Stimulated activated CD4-positive, alpha-beta T cell treated with anti-CD3 and anti-CD28 coated beads, Interleukin-12 subunit alpha, Interleukin-12 subunit beta, amount 100 ng/mL, for 4 hours (primary cell): ENCODE results near the gene PROC.

Experiments
- DNase-seq: peaks from one replicate; pipeline ENCODE4 v3.0.0-alpha.2; 2020

PROC gene

DNA sequence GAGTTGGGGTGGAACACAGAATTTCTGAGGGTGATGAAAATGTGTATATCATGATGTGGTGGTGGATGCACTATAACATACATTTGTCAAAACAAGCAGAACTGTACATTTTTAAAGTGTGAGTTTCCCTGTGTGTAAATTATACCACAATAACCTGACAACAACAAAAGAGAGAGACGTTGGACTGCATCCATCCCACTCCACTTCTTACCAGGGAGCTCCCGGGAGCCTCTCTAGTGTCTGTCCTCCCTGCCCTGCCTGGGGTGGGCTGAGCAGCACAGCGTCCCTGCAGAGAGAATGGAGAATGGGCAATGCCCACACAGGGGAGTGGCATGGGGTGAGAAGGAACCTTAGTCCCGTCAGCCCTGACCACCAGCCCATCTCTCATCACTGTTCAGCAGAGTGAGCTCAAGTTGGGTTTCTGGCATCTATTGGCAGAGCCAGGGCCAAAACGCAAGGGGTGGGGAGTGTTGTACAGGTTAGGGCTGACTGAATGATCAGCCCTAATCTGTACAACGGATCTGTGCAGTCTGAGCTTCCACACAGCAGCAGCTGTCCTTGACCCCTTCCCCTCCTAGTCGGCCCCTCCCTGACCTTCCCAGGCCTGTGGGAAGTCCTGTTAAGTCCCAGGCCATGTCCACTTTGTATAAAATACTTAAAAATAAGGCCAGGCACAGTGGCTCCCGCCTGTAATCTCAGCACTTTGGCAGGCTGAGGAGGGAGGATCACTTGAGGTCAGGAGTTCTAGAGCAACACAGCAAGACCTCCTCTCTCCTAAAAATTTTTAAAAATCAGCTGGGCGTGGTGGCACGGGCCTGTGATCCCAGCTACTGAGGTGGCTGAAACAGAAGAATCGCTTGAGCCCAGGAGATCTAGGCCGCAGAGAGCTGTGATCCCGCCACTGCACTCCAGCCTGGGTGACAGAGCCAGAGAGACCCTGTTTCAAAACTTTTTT, 3.3 kb upstream of the PROC start:
- DNase-seq: no peak

DNA sequence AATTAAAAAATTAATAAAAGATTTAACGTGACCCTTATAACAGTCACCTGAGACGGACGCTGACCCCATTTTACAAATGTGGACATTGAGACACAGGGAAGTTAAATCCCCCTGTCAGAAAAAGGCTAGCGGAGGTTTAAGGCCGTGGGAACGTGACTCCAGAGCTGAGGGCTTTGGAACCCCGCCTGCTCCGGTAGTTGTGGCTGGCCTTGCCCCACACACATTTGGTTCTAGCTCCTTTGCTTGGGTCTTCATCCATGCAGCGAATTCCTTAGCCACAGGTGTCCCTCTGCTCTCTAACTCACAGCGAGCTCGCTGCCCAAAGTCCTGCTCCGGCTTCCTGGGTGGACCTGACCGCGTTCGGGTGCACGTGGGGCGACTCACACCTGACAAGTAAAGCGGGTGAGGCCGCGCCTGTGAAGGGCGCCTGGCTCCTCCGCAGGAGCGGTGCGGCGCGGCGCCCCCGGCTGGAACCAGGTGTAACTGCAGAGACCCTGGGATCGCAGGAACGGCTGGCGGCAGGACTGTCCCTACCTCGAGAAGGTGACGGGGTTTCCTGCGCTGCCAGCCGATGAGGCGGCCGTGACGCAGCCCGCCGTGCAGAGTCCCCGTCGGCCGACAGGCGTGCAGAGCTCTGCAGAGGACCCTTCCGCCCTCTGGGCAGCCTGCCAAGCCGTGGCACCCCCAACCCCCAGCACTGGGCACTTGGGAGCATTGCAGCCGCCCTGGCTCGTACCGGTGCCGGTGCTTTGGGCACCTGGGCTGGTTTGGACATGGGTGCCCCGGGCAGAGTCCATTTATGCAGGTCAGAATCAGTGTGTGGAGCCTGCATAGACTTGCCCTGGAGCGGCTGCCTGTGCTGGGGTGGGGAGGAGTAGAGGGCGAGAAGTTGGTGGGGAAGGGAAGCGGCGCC, 2.4 kb upstream of the PROC start:
- peak; percentile 78 for DNase-seq

DNA sequence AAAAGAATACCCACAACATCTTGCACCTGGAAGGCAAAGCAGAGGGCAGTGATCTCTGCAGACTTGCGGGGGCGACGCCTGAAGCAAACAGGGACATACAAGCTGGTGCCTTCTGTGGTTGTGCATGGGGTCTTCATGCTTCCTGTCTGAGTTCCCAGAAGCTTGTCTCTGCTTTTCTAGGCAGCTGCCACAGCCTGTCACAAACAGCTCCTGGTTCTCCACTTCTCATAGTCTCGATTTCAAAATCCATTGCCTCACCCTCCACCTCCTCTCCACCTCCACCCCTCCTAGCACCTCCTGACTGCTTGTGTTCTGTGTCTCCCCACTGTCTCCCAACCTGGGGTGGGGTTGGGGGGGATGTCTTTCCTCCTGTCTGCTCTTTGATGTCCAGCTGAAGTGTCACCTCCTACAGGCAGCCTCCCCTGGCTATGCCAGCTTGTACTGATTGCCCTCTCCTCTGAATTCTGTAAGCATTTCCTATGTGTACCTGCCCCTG, 1.7 kb upstream of the PROC start:
- no peak for DNase-seq

DNA sequence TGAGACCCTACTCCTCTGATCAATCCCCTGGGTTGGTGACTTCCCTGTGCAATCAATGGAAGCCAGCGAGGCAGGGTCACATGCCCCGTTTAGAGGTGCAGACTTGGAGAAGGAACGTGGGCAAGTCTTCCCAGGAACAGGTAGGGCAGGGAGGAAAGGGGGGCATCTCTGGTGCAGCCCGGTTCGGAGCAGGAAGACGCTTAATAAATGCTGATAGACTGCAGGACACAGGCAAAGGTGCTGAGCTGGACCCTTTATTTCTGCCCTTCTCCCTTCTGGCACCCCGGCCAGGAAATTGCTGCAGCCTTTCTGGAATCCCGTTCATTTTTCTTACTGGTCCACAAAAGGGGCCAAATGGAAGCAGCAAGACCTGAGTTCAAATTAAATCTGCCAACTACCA, 821 bp upstream of the PROC start:
- no peak for DNase-seq

DNA sequence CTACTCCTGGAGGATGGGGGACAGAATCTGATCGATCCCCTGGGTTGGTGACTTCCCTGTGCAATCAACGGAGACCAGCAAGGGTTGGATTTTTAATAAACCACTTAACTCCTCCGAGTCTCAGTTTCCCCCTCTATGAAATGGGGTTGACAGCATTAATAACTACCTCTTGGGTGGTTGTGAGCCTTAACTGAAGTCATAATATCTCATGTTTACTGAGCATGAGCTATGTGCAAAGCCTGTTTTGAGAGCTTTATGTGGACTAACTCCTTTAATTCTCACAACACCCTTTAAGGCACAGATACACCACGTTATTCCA, 844 bp downstream of the PROC start:
- DNase-seq: no peak

DNA sequence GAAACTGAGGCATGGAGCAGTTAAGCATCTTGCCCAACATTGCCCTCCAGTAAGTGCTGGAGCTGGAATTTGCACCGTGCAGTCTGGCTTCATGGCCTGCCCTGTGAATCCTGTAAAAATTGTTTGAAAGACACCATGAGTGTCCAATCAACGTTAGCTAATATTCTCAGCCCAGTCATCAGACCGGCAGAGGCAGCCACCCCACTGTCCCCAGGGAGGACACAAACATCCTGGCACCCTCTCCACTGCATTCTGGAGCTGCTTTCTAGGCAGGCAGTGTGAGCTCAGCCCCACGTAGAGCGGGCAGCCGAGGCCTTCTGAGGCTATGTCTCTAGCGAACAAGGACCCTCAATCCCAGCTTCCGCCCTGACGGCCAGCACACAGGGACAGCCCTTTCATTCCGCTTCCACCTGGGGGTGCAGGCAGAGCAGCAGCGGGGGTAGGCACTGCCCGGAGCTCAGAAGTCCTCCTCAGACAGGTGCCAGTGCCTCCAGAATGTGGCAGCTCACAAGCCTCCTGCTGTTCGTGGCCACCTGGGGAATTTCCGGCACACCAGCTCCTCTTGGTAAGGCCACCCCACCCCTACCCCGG, 1.3 kb downstream of the PROC start:
- no peak for DNase-seq

DNA sequence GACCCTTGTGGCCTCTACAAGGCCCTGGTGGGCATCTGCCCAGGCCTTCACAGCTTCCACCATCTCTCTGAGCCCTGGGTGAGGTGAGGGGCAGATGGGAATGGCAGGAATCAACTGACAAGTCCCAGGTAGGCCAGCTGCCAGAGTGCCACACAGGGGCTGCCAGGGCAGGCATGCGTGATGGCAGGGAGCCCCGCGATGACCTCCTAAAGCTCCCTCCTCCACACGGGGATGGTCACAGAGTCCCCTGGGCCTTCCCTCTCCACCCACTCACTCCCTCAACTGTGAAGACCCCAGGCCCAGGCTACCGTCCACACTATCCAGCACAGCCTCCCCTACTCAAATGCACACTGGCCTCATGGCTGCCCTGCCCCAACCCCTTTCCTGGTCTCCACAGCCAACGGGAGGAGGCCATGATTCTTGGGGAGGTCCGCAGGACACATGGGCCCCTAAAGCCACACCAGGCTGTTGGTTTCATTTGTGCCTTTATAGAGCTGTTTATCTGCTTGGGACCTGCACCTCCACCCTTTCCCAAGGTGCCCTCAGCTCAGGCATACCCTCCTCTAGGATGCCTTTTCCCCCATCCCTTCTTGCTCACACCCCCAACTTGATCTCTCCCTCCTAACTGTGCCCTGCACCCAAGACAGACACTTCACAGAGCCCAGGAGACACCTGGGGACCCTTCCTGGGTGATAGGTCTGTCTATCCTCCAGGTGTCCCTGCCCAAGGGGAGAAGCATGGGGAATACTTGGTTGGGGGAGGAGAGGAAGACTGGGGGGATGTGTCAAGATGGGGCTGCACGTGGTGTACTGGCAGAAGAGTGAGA, 2.0 kb downstream of the PROC start:
- no peak for DNase-seq

DNA sequence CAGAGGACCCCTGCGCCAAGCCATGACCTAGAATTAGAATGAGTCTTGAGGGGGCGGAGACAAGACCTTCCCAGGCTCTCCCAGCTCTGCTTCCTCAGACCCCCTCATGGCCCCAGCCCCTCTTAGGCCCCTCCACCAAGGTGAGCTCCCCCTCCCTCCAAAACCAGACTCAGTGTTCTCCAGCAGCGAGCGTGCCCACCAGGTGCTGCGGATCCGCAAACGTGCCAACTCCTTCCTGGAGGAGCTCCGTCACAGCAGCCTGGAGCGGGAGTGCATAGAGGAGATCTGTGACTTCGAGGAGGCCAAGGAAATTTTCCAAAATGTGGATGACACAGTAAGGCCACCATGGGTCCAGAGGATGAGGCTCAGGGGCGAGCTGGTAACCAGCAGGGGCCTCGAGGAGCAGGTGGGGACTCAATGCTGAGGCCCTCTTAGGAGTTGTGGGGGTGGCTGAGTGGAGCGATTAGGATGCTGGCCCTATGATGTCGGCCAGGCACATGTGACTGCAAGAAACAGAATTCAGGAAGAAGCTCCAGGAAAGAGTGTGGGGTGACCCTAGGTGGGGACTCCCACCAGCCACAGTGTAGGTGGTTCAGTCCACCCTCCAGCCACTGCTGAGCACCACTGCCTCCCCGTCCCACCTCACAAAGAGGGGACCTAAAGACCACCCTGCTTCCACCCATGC, 3.0 kb downstream of the PROC start:
- no peak for DNase-seq

DNA sequence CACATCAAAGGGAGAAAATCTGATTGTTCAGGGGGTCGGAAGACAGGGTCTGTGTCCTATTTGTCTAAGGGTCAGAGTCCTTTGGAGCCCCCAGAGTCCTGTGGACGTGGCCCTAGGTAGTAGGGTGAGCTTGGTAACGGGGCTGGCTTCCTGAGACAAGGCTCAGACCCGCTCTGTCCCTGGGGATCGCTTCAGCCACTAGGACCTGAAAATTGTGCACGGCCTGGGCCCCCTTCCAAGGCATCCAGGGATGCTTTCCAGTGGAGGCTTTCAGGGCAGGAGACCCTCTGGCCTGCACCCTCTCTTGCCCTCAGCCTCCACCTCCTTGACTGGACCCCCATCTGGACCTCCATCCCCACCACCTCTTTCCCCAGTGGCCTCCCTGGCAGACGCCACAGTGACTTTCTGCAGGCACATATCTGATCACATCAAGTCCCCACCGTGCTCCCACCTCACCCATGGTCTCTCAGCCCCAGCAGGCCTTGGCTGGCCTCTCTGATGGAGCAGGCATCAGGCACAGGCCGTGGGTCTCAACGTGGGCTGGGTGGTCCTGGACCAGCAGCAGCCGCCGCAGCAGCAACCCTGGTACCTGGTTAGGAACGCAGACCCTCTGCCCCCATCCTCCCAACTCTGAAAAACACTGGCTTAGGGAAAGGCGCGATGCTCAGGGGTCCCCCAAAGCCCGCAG, 3.8 kb downstream of the PROC start:
- DNase-seq: no peak

DNA sequence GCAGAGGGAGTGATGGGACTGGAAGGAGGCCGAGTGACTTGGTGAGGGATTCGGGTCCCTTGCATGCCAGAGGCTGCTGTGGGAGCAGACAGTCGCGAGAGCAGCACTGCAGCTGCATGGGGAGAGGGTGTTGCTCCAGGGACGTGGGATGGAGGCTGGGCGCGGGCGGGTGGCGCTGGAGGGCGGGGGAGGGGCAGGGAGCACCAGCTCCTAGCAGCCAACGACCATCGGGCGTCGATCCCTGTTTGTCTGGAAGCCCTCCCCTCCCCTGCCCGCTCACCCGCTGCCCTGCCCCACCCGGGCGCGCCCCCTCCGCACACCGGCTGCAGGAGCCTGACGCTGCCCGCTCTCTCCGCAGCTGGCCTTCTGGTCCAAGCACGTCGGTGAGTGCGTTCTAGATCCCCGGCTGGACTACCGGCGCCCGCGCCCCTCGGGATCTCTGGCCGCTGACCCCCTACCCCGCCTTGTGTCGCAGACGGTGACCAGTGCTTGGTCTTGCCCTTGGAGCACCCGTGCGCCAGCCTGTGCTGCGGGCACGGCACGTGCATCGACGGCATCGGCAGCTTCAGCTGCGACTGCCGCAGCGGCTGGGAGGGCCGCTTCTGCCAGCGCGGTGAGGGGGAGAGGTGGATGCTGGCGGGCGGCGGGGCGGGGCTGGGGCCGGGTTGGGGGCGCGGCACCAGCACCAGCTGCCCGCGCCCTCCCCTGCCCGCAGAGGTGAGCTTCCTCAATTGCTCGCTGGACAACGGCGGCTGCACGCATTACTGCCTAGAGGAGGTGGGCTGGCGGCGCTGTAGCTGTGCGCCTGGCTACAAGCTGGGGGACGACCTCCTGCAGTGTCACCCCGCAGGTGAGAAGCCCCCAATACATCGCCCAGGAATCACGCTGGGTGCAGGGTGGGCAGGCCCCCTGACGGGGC, 4.6 kb downstream of the PROC start:
- DNase-seq: no peak

DNA sequence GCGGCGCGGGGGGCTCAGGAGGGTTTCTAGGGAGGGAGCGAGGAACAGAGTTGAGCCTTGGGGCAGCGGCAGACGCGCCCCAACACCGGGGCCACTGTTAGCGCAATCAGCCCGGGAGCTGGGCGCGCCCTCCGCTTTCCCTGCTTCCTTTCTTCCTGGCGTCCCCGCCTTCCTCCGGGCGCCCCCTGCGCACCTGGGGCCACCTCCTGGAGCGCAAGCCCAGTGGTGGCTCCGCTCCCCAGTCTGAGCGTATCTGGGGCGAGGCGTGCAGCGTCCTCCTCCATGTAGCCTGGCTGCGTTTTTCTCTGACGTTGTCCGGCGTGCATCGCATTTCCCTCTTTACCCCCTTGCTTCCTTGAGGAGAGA, 5.2 kb downstream of the PROC start:
- no peak for DNase-seq

DNA sequence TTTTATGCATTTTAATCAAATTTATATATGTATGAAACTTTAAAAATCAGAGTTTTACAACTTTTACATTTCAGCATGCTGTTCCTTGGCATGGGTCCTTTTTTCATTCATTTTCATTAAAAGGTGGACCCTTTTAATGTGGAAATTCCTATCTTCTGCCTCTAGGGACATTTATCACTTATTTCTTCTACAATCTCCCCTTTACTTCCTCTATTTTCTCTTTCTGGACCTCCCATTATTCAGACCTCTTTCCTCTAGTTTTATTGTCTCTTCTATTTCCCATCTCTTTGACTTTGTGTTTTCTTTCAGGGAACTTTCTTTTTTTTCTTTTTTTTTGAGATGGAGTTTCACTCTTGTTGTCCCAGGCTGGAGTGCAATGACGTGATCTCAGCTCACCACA, 5.7 kb downstream of the PROC start:
- DNase-seq: no peak

DNA sequence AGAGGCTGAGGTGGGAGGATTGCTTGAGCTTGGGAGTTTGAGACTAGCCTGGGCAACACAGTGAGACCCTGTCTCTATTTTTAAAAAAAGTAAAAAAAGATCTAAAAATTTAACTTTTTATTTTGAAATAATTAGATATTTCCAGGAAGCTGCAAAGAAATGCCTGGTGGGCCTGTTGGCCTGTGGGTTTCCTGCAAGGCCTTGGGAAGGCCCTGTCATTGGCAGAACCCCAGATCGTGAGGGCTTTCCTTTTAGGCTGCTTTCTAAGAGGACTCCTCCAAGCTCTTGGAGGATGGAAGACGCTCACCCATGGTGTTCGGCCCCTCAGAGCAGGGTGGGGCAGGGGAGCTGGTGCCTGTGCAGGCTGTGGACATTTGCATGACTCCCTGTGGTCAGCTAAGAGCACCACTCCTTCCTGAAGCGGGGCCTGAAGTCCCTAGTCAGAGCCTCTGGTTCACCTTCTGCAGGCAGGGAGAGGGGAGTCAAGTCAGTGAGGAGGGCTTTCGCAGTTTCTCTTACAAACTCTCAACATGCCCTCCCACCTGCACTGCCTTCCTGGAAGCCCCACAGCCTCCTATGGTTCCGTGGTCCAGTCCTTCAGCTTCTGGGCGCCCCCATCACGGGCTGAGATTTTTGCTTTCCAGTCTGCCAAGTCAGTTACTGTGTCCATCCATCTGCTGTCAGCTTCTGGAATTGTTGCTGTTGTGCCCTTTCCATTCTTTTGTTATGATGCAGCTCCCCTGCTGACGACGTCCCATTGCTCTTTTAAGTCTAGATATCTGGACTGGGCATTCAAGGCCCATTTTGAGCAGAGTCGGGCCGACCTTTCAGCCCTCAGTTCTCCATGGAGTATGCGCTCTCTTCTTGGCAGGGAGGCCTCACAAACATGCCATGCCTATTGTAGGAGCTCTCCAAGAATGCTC, 6.6 kb downstream of the PROC start:
- no peak for DNase-seq

DNA sequence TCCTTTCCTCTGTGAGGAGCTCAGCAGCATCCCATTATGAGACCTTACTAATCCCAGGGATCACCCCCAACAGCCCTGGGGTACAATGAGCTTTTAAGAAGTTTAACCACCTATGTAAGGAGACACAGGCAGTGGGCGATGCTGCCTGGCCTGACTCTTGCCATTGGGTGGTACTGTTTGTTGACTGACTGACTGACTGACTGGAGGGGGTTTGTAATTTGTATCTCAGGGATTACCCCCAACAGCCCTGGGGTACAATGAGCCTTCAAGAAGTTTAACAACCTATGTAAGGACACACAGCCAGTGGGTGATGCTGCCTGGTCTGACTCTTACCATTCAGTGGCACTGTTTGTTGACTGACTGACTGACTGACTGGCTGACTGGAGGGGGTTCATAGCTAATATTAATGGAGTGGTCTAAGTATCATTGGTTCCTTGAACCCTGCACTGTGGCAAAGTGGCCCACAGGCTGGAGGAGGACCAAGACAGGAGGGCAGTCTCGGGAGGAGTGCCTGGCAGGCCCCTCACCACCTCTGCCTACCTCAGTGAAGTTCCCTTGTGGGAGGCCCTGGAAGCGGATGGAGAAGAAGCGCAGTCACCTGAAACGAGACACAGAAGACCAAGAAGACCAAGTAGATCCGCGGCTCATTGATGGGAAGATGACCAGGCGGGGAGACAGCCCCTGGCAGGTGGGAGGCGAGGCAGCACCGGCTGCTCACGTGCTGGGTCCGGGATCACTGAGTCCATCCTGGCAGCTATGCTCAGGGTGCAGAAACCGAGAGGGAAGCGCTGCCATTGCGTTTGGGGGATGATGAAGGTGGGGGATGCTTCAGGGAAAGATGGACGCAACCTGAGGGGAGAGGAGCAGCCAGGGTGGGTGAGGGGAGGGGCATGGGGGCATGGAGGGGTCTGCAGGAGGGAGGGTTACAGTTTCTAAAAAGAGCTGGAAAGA, 7.6 kb downstream of the PROC start:
- no peak for DNase-seq

DNA sequence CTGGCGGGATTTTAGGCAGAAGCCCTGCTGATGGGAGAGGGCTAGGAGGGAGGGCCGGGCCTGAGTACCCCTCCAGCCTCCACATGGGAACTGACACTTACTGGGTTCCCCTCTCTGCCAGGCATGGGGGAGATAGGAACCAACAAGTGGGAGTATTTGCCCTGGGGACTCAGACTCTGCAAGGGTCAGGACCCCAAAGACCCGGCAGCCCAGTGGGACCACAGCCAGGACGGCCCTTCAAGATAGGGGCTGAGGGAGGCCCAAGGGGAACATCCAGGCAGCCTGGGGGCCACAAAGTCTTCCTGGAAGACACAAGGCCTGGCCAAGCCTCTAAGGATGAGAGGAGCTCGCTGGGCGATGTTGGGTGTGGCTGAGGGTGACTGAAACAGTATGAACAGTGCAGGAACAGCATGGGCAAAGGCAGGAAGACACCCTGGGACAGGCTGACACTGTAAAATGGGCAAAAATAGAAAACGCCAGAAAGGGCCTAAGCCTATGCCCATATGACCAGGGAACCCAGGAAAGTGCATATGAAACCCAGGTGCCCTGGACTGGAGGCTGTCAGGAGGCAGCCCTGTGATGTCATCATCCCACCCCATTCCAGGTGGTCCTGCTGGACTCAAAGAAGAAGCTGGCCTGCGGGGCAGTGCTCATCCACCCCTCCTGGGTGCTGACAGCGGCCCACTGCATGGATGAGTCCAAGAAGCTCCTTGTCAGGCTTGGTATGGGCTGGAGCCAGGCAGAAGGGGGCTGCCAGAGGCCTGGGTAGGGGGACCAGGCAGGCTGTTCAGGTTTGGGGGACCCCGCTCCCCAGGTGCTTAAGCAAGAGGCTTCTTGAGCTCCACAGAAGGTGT, 8.5 kb downstream of the PROC start:
- no peak for DNase-seq

DNA sequence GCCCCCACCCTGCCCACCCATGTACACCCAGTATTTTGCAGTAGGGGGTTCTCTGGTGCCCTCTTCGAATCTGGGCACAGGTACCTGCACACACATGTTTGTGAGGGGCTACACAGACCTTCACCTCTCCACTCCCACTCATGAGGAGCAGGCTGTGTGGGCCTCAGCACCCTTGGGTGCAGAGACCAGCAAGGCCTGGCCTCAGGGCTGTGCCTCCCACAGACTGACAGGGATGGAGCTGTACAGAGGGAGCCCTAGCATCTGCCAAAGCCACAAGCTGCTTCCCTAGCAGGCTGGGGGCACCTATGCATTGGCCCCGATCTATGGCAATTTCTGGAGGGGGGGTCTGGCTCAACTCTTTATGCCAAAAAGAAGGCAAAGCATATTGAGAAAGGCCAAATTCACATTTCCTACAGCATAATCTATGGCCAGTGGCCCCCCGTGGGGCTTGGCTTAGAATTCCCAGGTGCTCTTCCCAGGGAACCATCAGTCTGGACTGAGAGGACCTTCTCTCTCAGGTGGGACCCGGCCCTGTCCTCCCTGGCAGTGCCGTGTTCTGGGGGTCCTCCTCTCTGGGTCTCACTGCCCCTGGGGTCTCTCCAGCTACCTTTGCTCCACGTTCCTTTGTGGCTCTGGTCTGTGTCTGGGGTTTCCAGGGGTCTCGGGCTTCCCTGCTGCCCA, 9.3 kb downstream of the PROC start:
- DNase-seq: no peak
